UCSD-AML1 (cell line): Measurements from ENCODE around the gene LAYN.

Experiments used
- DNase-seq: peaks from one replicate; lab custom pipeline; 2025; ENCODE audit not compliant: unreplicated experiment; lab: John Stamatoyannopoulos, UW

Gene LAYN, protein sequence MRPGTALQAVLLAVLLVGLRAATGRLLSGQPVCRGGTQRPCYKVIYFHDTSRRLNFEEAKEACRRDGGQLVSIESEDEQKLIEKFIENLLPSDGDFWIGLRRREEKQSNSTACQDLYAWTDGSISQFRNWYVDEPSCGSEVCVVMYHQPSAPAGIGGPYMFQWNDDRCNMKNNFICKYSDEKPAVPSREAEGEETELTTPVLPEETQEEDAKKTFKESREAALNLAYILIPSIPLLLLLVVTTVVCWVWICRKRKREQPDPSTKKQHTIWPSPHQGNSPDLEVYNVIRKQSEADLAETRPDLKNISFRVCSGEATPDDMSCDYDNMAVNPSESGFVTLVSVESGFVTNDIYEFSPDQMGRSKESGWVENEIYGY

DNA sequence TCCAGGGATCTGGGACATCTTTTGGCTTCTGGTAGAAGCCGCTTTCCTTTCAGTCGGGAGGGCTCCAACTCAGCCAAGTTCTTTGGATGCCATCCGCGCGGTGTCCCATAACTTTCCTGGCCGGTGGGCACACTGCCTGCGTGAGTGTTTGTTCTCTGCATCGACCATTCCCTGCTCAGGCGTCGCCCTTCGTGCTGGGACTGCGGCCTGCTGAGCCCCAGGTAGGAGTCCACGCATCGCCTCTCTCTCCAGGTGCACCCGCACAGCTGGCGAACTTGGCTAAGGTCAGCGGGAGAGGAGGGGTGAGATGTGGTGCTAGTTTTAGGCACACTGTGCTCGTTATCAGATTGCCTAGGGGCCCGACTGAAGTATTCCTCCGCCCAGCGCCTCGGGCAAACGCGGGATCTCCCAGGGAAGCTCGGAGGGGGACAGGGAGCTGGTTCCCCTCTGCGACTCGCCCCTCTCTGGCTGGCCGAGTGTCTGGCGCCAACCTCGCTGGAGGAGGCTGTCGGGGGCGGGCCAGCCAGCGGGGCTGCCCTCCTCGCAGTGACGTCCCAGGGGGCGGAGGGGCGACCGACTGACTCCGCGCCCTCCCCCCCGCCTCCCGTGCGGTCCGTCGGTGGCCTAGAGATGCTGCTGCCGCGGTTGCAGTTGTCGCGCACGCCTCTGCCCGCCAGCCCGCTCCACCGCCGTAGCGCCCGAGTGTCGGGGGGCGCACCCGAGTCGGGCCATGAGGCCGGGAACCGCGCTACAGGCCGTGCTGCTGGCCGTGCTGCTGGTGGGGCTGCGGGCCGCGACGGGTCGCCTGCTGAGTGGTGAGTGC, at the start of gene LAYN:
TSS of gene LAYN (plus strand) at position 607 of the 823 bp plus-strand sequence. CDS start at position 731, 124 bp downstream.
- DNase-seq = no peak

DNA sequence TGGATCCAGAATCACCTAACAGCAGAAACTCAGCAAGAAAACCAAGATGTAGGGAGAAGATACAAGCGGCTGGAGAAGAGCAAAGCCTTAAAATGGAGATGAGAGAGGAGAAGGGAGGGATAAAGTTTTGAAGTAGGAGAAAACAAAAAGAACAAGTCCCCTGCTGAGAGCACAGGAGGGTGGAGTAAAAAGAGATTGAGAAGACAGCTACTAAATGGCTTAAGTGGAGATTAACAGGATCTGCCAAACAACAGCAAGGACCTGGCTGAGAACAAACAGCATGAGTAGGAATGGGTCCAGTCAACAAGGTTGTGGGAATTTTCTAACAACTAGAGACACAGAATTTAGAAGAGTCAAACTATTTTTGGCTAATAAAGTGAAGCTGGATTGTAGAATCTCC, 46.5 kb upstream of the LAYN start:
- DNase-seq = no peak

DNA sequence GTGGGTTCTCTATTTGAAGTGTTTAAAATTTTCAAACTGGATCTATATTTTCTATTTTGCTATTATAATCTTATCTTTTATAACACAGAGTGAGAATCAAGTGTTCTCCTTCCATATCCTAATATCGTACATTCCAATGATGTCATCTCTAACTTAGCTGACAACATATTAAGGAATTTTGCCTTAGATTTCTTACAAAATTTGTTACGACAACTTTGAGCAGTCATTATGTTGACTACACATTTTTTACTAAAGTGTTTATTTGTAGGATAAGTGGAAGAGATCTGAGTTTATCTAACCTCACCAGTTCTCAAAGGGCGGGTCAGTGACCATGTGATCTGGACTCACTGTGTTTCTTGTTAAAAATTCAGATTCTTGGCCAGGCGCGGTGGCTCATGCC, 41.0 kb upstream of the LAYN start:
- DNase-seq = no peak

DNA sequence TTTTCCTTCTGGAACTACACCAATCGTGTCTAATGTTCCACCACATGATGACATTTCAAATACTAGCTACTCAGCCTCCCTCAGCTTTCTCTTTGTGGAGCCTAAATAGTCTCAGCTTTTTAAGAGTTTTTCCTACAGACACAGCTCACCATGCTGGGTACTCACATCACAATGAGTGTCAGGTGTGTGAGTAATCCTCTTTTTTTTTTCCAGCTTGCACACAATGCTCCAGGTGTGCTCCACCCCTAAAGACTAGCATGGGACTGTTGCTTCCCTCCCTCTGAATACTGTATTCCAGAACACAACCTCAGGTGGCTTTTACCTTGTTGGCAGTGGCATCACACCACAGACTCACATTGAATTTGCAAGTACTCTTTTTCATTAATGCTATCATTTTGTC, 40.0 kb upstream of the LAYN start:
- no peak for DNase-seq

DNA sequence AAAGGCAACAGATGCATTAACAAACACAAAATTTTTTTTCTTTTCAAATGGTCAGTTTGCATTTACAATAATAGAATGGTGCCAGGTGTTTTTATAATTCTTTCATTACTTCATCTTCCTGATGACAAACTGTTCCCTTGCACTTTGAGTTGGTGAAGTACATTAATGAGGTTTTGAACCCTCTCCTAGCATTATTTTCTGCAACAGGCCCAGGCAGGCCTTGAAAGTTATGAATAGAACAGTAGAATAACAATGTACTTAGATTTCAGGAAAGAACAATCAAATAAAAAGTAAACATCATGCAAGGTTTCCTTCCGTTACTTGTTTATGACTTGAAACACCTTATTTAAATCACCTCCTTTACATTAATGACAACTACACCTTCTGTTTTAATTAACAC, 37.9 kb upstream of the LAYN start:
- no peak for DNase-seq

DNA sequence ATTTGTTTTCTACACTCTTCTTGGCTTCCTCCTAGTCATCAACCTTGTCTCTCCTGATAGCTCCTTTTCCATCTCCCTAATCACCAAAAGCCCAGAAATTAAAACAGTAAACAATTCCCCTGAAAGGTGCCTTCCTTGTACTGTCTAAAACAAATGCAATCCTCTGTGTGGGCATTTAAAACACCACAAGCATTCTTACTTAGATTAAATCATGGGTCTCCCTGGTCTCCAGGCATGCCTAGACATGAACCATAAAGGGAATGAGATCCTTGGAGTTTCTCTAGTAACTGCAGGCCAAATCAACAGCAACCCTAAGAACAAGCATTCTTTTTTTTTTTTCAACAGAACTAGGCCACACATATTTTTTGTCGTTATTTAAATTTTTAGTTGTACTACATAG, 30.2 kb upstream of the LAYN start:
- DNase-seq = no peak

DNA sequence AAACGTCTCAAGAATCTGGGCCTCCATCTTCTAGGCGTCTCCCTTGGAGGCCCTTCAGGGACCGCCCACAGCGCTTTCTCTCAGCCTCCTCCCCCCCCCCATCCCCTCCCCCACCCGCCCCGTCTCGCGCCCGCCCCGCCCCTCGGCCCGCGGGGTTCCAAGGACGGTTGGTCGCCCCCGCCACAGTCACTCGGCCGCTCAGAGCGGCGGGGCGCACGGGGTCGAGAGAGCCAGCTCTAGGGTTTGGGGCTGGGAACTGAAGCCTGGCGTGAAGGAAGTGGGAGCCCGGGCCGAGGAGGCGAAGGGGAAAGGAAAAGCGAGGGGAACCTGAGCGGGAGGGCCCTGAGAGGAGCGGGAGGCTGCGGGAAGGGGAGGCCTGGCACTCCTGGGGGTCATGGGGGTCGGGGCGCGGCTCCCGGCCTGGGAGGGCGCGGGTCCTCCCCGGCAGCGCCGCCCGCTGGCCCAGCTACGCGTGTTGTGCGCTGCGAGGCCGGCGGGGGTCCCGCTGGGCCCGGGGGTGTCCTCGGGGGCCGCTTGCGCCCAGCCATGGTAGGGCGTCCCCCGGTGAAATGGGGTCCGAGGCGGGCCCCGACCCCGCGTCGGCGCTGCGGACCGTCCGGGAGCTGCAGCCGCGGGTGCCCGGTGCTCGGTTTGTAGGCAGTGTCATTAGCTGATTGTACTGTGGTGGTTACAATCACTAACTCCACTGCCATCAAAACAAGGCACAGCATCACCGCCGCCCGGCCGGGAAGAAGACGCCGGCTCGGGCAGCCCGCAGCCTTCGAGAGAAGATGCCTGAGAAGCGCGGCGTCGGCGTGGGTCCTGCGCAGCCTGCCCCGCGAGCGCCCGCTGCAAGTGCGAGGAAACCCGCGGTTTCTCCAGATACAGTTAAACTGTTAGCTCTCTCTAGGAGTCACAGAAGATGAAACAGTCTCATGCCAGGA, 28.0 kb upstream of the LAYN start, which contains the start of gene BTG4:
TSS of gene BTG4 (minus strand) at position 91 of the 944 bp plus-strand sequence. CDS start 13,610 bp downstream, outside the sequence.
- DNase-seq = no peak

DNA sequence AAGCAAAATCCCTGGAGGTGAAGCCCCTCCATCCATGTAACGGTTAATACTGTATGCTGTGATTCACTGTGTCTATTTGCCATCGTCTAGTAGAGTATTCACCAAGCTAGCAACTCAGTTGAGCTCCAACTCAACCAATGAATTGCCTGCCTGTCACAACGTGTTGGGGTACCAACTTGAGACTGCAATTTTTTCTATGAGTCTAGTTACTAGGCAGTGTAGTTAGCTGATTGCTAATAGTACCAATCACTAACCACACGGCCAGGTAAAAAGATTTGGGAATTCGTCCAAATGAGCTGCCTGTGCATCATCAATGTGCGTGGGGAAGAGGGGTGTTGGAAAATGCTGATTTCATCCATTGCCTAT, 27.3 kb upstream of the LAYN start:
- DNase-seq = no peak

DNA sequence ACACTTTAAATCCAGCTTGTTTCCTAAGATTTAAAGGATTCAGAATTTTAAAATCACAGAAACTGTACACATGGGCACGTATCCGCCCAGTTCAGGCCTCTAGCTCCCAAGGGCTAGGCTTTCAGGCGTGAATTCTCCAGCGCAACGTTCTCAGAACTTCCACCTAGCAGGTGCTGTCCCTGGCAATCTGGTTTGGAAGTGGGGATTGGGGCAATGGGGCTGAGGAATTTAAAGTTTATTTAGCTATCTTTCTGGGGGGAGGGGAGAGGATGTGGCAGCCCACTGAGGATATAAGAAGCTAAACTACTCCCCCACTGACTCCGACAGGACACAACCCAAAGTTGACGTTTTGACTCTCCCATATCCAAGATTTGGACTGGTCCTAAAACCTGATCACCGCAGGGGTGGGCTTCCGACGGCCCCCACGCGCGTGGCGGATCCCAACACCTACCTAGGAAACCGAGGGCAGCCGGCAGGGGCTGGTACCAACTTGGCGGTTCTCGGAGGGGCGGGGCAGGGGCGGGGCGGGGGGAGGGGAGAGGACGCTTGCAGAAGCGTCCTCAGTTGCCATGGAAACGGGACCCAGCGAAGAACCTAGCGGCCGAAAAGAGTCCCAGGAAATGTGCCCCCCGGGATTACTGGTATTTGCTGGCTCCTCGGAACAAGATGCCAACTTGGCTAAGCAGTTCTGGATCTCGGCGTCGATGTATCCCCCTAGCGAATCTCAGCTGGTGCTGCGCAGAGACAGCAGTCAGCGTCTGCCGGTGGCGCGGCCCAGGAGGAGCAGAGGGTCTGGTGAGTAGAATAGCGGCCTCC, 26.1 kb upstream of the LAYN start, which contains the start of gene HOATZ:
TSS of gene HOATZ (plus strand) at position 563 of the 816 bp plus-strand sequence. CDS start at position 570, 7 bp downstream.
- DNase-seq = no peak

DNA sequence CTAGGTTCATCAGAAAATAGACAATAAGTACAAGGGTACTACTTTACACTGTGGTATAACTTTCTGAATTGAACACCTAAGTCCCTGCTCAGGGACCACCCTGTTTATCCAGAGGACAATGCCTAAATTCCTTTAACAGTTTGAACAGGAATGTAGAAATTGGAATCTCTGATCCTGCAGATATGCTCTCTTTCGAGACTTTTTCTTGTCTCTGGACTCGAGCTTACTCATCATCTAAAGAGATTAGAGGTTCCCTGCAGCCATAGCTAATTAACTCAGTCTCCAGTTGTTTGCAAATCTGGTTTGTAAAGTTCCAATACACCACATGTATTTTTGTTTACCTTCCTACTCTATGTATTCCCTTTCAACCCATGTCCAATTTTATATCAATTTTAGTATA, 24.9 kb upstream of the LAYN start:
- no peak for DNase-seq

DNA sequence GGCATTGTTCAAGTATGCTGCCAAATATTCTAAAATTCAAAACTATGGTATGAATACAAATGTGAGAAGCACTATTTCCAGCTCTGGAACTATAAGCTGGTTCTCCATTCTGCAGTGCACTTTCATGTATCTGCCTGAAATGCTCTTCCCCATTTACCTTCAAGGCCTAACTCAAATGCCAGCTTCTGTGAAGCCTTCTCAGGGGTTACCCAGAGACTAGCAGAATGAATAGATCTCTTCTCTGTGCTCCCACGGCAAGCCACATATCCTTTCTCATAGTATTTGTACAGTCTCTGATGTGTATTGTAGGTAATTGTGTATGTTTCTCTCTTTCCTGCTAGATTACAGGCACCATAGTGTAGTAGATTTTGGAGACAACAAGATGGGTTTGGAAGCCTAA, 21.9 kb upstream of the LAYN start:
- DNase-seq = no peak

DNA sequence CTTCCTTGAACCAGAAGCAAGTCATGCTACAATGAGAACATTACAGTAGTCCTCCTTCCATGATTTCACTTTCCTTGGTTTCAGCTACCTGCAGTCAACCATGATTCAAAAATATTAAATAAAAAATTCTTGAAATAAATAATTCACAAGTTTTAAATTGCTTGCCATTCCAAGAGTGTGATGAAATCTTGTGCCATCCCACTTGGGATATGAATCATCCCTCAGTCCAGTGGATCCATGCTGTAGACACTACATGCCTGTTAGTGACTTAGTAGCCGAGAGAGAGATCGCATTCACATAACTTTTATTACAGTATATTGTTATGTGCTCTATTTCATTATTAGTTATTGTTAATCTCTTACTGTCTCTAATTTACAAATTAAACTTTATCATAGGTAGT, 20.0 kb upstream of the LAYN start:
- no peak for DNase-seq

DNA sequence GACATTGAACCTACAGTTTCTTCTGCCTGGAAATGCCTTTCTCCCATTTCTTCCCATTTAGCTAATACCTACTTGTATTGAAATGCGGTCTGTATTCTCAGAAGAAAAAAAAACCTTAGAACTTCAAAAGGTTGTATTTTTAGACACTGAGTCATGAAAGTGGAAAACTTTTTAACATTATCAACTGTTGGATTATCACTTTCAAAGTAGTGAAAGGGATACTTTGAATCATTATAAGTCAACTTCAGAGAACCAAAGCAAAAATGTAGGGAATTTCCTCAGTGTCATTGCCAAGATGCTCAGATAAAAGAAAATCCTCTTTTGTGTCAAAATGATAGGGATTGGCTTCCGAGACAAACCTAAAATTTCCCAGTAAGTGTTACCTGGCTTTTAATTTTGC, 19.4 kb upstream of the LAYN start:
- DNase-seq = no peak

DNA sequence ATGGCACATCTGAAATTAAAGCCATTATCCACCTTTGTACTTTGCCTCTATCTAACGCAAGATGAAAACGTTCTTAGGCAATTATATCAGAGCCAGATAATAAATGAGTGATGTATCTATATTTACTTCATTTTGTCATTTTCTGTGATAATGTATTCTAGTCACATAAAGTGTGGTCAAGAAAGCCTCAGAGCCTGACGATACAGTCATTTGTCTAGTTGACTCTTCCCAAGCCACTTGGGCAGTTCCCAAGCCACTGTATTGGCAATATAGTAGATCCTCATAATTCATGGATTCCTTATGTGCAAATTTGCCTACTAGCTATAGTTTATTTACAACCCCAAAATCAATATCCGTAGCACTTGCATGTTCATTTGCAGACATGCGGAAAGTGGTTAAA, 18.1 kb upstream of the LAYN start:
- DNase-seq = no peak

DNA sequence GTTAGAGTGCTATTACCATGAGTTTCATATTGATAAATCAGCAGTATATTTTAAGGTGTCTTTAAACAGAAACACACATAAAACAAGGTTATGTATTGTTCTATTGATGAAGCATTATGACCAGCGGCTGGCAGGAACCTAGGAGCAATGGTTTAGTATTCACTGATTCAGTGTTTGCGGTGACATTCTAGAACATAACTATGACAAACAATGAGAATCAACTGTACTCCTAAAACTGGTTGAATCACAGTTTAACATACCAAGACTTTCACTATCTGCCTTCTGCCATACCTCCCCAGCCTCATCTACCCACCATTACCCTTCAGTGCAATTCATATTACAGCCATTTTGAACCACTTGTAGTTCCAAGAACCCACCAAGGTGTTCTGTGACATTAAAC, 17.2 kb upstream of the LAYN start:
- no peak for DNase-seq

DNA sequence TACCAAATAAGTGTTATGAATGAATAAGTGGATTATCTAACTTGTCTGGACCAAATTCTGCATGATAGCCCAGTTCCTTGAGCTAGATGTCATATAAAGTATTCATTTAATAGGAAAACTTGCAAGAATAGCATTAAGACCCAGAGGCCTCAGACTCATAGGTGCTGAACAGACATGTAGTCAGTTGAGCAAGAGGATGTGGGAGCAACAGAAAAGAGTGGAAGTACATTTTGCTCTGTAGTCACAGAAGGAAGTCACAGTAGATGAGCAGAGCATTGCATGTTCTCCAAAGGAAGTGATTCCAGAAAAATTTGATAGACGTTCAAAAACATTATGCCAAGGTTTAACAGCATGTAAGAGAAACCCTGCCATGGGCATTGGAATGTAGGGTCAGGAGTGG, 16.5 kb upstream of the LAYN start:
- no peak for DNase-seq

DNA sequence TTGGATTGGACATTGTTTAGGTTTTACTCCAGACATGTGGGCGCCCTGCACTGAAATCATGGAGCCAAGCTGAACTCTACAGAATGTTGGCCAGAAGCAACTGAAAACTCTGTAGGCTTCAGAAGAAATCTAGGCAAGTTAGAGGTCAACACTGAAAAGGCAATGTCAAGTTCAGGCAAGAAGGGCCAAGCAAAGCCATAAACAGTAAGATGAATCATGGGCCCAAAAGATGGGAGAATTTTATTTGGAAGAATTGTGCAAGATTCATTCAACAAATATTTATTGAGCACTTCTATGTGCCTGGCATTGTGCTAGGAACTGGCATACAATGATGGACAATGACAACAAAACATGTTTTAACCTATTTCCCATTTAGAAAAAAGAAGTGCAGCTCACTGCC, 15.1 kb upstream of the LAYN start:
- no peak for DNase-seq

DNA sequence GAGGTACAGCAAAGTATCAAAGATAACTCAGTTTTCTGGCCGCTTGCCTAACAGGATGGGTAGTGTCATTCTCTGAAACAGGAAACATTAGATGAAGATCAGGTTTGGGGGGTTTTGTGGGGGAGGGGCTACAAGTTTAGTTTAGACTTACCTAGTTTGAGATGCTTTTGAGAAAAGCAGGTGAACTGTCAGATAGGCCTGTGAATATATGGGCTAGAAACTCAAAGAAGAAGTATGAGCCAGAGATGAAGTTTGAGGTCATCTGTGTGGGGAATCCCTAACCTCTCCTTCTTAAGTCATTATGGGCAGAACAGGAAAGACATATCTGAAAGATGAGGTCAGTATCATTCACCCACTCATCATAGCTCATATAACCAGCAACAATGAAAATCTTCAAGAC, 14.0 kb upstream of the LAYN start:
- no peak for DNase-seq

DNA sequence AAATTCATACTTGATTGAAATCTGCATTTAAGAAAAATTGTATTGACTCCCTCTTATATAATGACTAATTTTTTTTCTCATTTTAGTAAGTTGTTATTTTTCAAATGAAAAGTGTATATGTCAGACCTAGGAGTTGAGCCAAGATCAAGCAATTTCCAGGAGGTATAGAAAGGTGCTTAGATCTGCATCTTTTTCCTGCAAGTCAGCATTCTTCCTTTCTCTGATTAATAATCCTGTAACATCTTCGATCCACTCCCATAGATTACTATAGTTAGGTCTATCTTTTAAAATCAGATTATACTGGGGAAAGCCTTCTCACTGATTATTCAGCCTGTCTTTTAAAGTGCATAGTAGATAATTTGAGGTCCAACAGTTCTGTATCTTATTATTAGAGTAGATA, 13.2 kb upstream of the LAYN start:
- no peak for DNase-seq

DNA sequence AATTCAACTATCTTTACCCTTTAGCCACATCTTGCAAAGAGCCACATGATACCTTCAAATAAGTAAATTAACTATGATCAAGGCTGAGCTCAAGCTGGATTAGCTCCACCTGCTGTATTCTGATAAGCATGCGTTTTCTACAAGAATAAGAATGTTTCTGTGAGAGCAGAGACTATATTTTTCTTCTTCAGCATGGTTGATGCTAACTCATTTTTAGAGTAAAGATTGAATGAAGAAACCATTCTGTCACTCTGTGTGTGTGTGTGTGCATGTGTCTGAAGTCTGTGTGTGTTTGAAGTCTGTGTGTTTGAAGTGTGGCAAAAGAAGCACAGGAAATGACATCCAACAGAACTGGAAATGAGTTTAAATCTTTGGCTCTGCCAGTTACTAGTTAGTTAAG, 12.0 kb upstream of the LAYN start:
- no peak for DNase-seq
